GM10266 (cell line): ENCODE measurements around the gene MAPKAP1.

ENCODE experiments used
- DNase-seq: peaks from one replicate; pipeline ENCODE4 v3.0.0; 2012; ENCODE audit errors: extremely low spot score
- TF ChIP-seq, protein P1 (sequence below): IDR thresholded peaks from 2 replicates; pipeline ENCODE4 v1.5.1; 2012; ENCODE audit warnings: mild to moderate bottlenecking, low read depth; ENCODE audit not compliant: control insufficient read depth, insufficient read depth; ENCODE audit errors: missing control alignments

MAPKAP1 gene

DNA sequence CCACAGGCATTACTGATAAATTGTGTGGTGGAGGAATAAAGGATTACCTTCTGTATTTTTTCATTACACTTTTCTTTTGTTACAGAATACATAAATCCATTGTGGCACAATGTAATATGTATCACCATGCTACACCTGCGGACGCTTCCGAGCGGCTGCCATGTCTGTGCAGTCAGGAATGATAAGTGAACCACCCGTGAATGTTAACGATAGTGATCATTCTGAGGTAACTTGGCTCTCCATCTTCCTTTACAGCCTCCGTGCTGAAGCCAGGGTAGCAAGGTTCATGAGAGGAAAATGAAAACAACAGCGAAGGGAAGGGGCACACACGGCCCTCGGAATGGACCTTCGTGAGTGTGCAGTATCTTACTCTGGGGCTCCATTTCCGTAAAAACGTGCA is 161.2 kb downstream of the MAPKAP1 start:
- DNase-seq = no peak
- TF ChIP-seq, protein P1, sequence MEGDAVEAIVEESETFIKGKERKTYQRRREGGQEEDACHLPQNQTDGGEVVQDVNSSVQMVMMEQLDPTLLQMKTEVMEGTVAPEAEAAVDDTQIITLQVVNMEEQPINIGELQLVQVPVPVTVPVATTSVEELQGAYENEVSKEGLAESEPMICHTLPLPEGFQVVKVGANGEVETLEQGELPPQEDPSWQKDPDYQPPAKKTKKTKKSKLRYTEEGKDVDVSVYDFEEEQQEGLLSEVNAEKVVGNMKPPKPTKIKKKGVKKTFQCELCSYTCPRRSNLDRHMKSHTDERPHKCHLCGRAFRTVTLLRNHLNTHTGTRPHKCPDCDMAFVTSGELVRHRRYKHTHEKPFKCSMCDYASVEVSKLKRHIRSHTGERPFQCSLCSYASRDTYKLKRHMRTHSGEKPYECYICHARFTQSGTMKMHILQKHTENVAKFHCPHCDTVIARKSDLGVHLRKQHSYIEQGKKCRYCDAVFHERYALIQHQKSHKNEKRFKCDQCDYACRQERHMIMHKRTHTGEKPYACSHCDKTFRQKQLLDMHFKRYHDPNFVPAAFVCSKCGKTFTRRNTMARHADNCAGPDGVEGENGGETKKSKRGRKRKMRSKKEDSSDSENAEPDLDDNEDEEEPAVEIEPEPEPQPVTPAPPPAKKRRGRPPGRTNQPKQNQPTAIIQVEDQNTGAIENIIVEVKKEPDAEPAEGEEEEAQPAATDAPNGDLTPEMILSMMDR = no peak

DNA sequence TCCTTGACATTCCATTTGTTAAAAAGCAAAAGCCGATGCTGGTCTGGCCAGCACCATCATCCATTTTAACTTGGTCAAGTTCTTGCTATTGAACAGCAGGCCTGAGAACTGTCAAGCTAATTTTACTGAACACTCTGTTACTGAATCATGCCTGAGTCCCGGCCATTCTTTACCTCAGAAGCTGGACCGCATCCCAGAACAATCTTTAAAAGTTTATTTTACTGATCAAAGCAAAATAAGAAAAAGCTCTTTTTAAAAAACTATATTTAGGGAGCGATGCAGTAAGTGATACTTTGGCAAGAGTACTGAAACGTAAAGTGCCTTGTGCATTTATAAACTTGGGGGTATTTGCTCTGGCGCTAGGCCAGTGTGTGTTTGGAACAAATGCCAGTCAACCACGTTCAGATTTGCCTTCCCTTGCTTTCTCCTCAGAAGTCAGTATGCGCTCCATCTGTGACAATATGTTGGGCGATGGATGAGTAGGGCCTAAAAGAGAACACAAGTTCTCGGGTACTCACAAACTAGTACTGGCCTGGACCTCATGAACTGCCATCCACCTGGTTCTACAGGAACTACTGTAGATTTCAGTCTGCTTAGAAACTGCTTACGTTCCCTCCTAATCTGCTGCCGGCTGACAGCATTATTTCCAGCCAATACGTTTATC is 161.9 kb downstream of the MAPKAP1 start:
- TF ChIP-seq, protein P1 = no peak
- DNase-seq = no peak

- TF ChIP-seq, protein P1 = no peak
- DNase-seq = no peak
Observed at GRCh38 chr9:125544484-125544883, 162.5 kb downstream of the MAPKAP1 start.

DNA sequence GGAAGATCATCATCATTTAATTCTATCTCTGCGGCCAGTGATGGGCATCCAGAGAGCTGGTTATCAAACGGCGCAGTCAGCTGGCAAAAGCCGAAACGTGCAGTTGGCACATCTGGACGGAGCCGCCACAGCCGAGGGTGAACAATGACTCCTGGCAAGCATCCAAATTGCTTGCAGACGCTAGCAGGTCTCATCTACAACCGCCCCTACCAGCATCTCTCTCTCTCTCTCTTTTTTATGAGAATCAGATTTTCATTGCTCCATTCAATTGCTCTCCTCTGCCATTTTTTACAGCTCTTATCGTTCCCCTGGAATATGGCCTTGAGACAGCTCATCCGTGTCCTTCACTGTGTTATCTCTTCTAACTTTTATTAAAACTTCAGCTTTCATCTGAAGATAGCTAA is 165.2 kb downstream of the MAPKAP1 start:
- TF ChIP-seq, protein P1 = no peak
- DNase-seq = no peak

- TF ChIP-seq, protein P1 = no peak
- DNase-seq = no peak
Observed at GRCh38 chr9:125540497-125540896, 166.5 kb downstream of the MAPKAP1 start.

DNA sequence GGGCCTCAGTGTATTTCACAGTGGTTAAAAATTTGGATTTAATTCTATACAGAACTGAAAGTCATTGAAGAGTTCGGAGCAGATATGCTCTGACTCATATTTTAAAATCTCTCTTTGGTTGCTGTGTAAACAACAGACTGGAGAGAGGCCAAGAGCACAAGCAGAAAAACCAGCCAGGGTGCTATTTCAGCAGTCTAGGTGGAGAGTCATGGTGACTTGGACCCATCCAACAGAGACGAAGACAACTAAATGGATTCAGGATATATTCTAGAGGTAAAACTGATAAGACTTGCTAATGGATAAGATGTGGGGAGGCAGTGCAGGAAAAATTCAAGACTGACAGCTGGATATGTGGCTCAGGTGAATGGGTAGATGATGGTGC is 168.9 kb downstream of the MAPKAP1 start:
- no peak for DNase-seq

DNA sequence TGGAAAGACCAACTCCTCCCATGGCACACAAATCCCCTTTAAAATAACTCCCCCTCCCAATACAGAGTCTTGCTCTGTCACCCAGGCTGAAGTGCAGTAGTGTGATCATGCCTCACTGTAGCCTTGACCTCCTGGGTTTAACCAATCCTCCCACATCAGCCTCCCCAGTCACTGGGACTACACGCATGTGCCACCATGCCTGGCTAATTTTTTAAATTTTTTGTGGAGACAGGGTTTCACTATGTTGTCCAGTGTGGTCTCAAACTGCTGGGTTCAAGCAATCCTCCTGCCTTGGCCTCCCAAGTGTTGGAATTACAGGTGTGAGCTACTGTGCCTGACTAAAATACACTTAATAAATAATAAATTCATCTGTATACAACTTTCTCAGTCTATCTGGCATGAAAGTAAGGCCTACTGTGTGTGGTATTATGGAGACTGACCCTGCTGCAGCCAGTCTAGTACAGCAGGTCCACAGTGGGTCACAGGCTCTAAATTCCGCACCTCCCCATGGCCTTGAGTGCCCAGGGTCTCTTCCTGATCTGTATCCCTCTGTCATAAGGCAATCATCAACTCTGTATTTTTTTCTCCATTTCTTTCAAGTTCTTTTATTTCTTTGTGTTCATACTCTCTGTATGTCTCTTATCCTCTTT is 169.4 kb downstream of the MAPKAP1 start:
- TF ChIP-seq, protein P1 = no peak
- no peak for DNase-seq

More for the DNA sequence above, 168.9 kb downstream of the MAPKAP1 start:
- TF ChIP-seq, protein P1 = no peak
